Mesenchymal stem cell (in vitro differentiated cells and primary cell): ENCODE results near the gene SRPK2.
A peak's percentile ranks its signal among the peaks of the same experiment; 100 is the strongest.

Source experiments
- DNase-seq: peaks from one replicate; pipeline ENCODE4 v3.0.0-alpha.2; 2013
- H2AFZ ChIP-seq: one replicate; pipeline ENCODE4 v1.6.1; 2013; ENCODE audit warnings: low read depth, mild to moderate bottlenecking, control low read depth, inconsistent platforms, low read length, moderate library complexity
- H2AK5ac ChIP-seq: 2 replicates; pipeline ENCODE4 v1.6.1; 2013; ENCODE audit warnings: low read length, moderate library complexity, mild to moderate bottlenecking, inconsistent platforms; ENCODE audit not compliant: severe bottlenecking
- H2BK120ac ChIP-seq: one replicate; pipeline ENCODE4 v1.6.1; 2013; ENCODE audit warnings: low read depth, mild to moderate bottlenecking, inconsistent platforms, low read length, moderate library complexity
- H2BK12ac ChIP-seq, 2 experiments: one replicate each; pipeline ENCODE4 v1.6.1; 2013; ENCODE audit warnings: inconsistent platforms in 2 of 2, low read length in 2 of 2, mild to moderate bottlenecking in 2 of 2, moderate library complexity in 2 of 2, control low read depth in 1 of 2
- H2BK15ac ChIP-seq: one replicate; pipeline ENCODE4 v1.6.1; 2013; ENCODE audit warnings: mild to moderate bottlenecking, low read depth, inconsistent platforms; ENCODE audit not compliant: poor library complexity, severe bottlenecking
- H2BK5ac ChIP-seq: 2 replicates; pipeline ENCODE4 v1.6.1; 2013; ENCODE audit warnings: low read depth, mild to moderate bottlenecking, low read length, control low read depth, inconsistent platforms; ENCODE audit not compliant: poor library complexity, severe bottlenecking
- H3K14ac ChIP-seq, 2 experiments: one replicate each; pipeline ENCODE4 v1.6.1; 2013; ENCODE audit warnings: inconsistent platforms in 2 of 2, low read length in 2 of 2, control low read depth in 1 of 2, mild to moderate bottlenecking in 1 of 2, moderate library complexity in 1 of 2
- H3K18ac ChIP-seq, 2 experiments: one replicate each; pipeline ENCODE4 v1.6.1; 2013; ENCODE audit warnings: inconsistent platforms in 2 of 2, low read length in 2 of 2, control low read depth in 1 of 2, low read depth in 1 of 2, mild to moderate bottlenecking in 1 of 2
- H3K23ac ChIP-seq, 2 experiments: one replicate each; pipeline ENCODE4 v1.6.1; 2013; ENCODE audit warnings: inconsistent platforms in 2 of 2, low read length in 2 of 2, mild to moderate bottlenecking in 2 of 2, moderate library complexity in 2 of 2, control low read depth in 1 of 2
- H3K27ac ChIP-seq: 2 replicates; pipeline ENCODE4 v1.5.1; 2013; ENCODE audit warnings: mild to moderate bottlenecking, moderate library complexity, low read length, control low read depth, inconsistent platforms; ENCODE audit not compliant: poor library complexity, severe bottlenecking
- H3K27me3 ChIP-seq, 2 experiments: 2 replicates each; pipeline versions ENCODE4 v1.6.1 to v1.7.0; 2013; ENCODE audit warnings: low read length in 2 of 2, mild to moderate bottlenecking in 2 of 2, moderate library complexity in 2 of 2, control low read depth in 1 of 2, inconsistent platforms in 1 of 2; ENCODE audit not compliant: control insufficient read depth in 1 of 2, insufficient read depth in 1 of 2
- H3K36me3 ChIP-seq, 2 experiments: 2 replicates each; pipeline versions ENCODE4 v1.6.1 to v1.7.0; 2013; ENCODE audit warnings: low read length in 2 of 2, control low read depth in 1 of 2, inconsistent platforms in 1 of 2, low read depth in 1 of 2, mild to moderate bottlenecking in 1 of 2; ENCODE audit not compliant: insufficient read depth in 2 of 2, control insufficient read depth in 1 of 2
- H3K4ac ChIP-seq, 2 experiments: one replicate each; pipeline ENCODE4 v1.6.1; 2013; ENCODE audit warnings: inconsistent platforms in 2 of 2, low read length in 2 of 2, mild to moderate bottlenecking in 2 of 2, moderate library complexity in 2 of 2, control low read depth in 1 of 2, low read depth in 1 of 2
- H3K4me1 ChIP-seq: 2 replicates; pipeline ENCODE4 v1.6.1; 2013; ENCODE audit warnings: low read depth, low read length, control low read depth; ENCODE audit not compliant: control insufficient read depth, insufficient read depth
- H3K4me2 ChIP-seq: 2 replicates; pipeline ENCODE4 v1.6.1; 2013; ENCODE audit warnings: low read length, mild to moderate bottlenecking, inconsistent platforms; ENCODE audit not compliant: poor library complexity, severe bottlenecking
- H3K4me3 ChIP-seq, 2 experiments: 2 replicates each; pipeline versions ENCODE4 v1.5.1 to v1.7.0; 2013; ENCODE audit warnings: low read length in 2 of 2, mild to moderate bottlenecking in 2 of 2, control low read depth in 1 of 2, low read depth in 1 of 2; ENCODE audit not compliant: insufficient read depth in 1 of 2
- H3K79me1 ChIP-seq: replicated peaks from 2 replicates; pipeline ENCODE4 v1.6.1; 2013; ENCODE audit warnings: mild to moderate bottlenecking, control low read depth, low read length, inconsistent platforms; ENCODE audit not compliant: poor library complexity, severe bottlenecking
- H3K9ac ChIP-seq: 2 replicates; pipeline ENCODE4 v1.7.0; 2013; ENCODE audit warnings: mild to moderate bottlenecking, low read length, moderate library complexity
- H3K9me3 ChIP-seq: 2 replicates; pipeline ENCODE4 v1.7.0; 2013; ENCODE audit warnings: mild to moderate bottlenecking, low read length; ENCODE audit not compliant: control insufficient read depth
- H4K8ac ChIP-seq: one replicate; pipeline ENCODE4 v1.6.1; 2013; ENCODE audit warnings: inconsistent platforms, mild to moderate bottlenecking, low read length, moderate library complexity
- H4K91ac ChIP-seq: one replicate; pipeline ENCODE4 v1.6.1; 2013; ENCODE audit warnings: mild to moderate bottlenecking, low read length, inconsistent platforms
- WGBS: methylation state at CpG from one replicate; pipeline ENCODE4 v1.1.7; 2013; ENCODE audit warnings: mixed read lengths; 5-methylcytosine and 5-hydroxymethylcytosine counted together

Gene SRPK2

DNA sequence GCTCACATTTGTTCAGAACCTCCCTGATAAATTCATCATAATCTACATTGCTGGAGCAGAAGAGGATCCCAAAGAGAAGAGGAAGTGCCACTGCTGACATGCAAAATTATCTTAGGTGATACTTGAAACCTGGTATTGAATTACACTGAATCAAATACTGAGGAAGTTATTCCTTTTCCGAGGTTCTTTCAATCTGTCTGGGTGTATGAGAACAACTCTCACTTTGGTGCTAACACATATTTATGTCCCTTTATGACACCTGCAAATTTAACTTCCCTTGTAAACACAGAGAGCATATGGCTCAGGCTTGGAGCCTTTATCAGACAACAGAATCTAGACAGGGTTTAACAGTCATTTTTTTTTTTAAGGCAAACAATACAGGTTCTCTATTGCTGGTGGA is 131.4 kb downstream of the SRPK2 start:
- Histone ChIP-seq H3K14ac (no peak overlapping the region), H4K8ac (no peak overlapping the region), H3K36me3 (no peaks in the 10 kb centered on the region), H2AK5ac (no peak overlapping the region), H3K4ac (no peak overlapping the region), H2BK5ac (no peak overlapping the region), H3K4me2 (no peak overlapping the region), H4K91ac (no peak overlapping the region), H3K23ac (no peak overlapping the region), H3K27ac (no peak overlapping the region), H3K4me1 (peaks cover 3% of the 10 kb centered on the region), H2BK15ac (no peak overlapping the region), H3K9me3 (no peaks in the 10 kb centered on the region), H2BK120ac (no peak overlapping the region), H3K4me3 (no peak overlapping the region), H2BK12ac (no peak overlapping the region), H3K79me1 (peaks cover 11% of the 10 kb centered on the region), H3K18ac (no peak overlapping the region), H3K27me3 (no peaks in the 10 kb centered on the region), H3K9ac (no peak overlapping the region), H2AFZ (no peak overlapping the region)
- WGBS: no CpG with 5 or more reads among the region's 1 CpG
- no peak for DNase-seq

DNA sequence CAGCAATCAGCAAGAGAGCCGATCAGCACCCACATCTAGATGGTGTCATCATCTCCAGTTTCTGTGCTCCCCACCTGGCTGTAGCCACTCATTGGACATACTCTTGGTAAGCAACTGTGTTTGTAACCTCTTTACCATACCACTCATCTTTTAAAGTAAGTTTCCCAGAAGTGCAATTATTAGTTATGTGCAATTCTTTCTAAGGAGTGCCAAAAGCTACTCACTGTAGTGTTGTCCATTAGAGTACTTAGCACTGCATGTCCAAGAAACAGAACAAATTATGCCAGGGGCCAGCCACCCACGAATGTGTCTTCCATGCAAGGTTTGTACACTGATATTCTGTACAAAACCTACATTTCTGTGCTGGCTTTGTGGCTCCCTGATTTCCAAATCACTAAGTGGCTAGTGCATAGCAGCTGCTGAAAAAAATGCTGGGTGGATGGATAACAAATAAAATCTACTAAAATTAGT is 131.9 kb downstream of the SRPK2 start:
- Histone ChIP-seq H3K9ac (no peak overlapping the region), H2AFZ (no peak overlapping the region), H2BK120ac (no peak overlapping the region)

DNA sequence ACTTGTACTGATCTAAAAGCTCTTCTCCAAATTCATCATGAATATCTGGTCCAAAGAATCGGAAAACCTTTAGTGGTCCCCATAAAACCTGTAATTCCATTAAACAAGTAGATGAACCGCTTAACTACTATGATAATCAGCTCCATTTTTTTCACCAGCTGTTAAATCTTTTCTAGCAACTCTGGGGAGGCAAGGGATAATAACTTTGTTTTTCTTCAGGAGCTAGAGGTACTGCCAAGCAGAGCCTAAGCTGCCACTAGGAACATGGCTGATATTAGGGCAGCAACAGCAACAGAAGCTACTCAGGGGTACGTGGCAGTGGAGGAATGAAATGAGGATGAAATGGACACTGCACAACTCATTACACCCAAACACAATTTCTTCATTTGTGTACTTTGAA is 138.0 kb downstream of the SRPK2 start:
- WGBS: 100% methylated on average over 1 of the region's 3 CpGs
- no peak overlapping the region for H3K14ac ChIP-seq
- H3K4me1 ChIP-seq: peaks cover 3% of the 10 kb centered on the region
- H2BK15ac ChIP-seq: no peak overlapping the region
- no peak overlapping the region for H2AFZ ChIP-seq
- no peak overlapping the region for H4K8ac ChIP-seq
- no peak overlapping the region for H2BK120ac ChIP-seq
- no peak overlapping the region for H2AK5ac ChIP-seq
- H3K27ac ChIP-seq: no peak overlapping the region
- no peak overlapping the region for H3K4me2 ChIP-seq
- H3K23ac ChIP-seq: no peak overlapping the region
- no peak overlapping the region for H3K18ac ChIP-seq
- no peak overlapping the region for H3K4me3 ChIP-seq
- H2BK12ac ChIP-seq: no peak overlapping the region
- H3K9me3 ChIP-seq: no peaks in the 10 kb centered on the region
- H3K36me3 ChIP-seq: no peaks in the 10 kb centered on the region
- DNase-seq: no peak
- H4K91ac ChIP-seq: no peak overlapping the region
- H2BK5ac ChIP-seq: no peak overlapping the region
- peaks cover 26% of the 10 kb centered on the region for H3K79me1 ChIP-seq
- H3K9ac ChIP-seq: no peak overlapping the region
- no peaks in the 10 kb centered on the region for H3K27me3 ChIP-seq
- no peak overlapping the region for H3K4ac ChIP-seq

More for the DNA sequence above, 131.9 kb downstream of the SRPK2 start:
- no peak overlapping the region for H3K18ac ChIP-seq
- H2BK5ac ChIP-seq: no peak overlapping the region
- H3K23ac ChIP-seq: no peak overlapping the region
- H2BK12ac ChIP-seq: no peak overlapping the region
- H4K8ac ChIP-seq: no peak overlapping the region
- H4K91ac ChIP-seq: no peak overlapping the region
- peaks cover 3% of the 10 kb centered on the region for H3K4me1 ChIP-seq
- no peak overlapping the region for H3K4me2 ChIP-seq
- H3K14ac ChIP-seq: no peak overlapping the region
- no peak overlapping the region for H2AK5ac ChIP-seq
- H3K9me3 ChIP-seq: no peaks in the 10 kb centered on the region
- no peaks in the 10 kb centered on the region for H3K27me3 ChIP-seq
- H3K27ac ChIP-seq: peak overlapping the region; percentile 40
- WGBS: 87% methylated on average over 2 of the region's 2 CpGs
- peaks cover 9% of the 10 kb centered on the region for H3K79me1 ChIP-seq
- H3K4me3 ChIP-seq: no peak overlapping the region
- H3K4ac ChIP-seq: no peak overlapping the region
- no peaks in the 10 kb centered on the region for H3K36me3 ChIP-seq
- H2BK15ac ChIP-seq: no peak overlapping the region
- DNase-seq: no peak

DNA sequence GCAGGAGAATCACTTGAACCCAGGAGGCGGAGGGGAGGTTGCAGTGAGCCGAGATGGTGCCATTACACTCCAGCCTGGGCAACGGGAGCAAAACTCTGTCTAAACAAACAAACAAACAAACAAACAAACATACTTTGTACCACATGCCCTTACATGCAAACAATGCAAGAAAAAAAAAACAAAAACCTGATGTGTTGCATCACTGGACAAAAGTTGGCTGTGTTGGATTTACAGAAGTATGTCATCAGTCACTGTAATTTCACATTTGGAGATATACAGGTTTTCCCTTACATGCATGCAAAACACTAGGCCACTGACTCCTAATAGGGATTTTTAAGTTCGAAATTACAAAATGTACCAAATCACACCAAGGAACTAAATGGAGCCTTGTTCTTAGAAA is 138.5 kb downstream of the SRPK2 start:
- no peak overlapping the region for H2BK120ac ChIP-seq
- DNase-seq: no peak
- no peak overlapping the region for H3K27ac ChIP-seq
- no peak overlapping the region for H3K4me3 ChIP-seq
- H3K4me2 ChIP-seq: no peak overlapping the region
- H3K9ac ChIP-seq: no peak overlapping the region
- no peak overlapping the region for H2AK5ac ChIP-seq
- peaks cover 4% of the 10 kb centered on the region for H3K4me1 ChIP-seq
- no peak overlapping the region for H4K8ac ChIP-seq
- H3K14ac ChIP-seq: no peak overlapping the region
- no peak overlapping the region for H2BK5ac ChIP-seq
- no peak overlapping the region for H4K91ac ChIP-seq
- peaks cover 23% of the 10 kb centered on the region for H3K79me1 ChIP-seq
- no peak overlapping the region for H3K23ac ChIP-seq
- no peaks in the 10 kb centered on the region for H3K9me3 ChIP-seq
- no peak overlapping the region for H2BK12ac ChIP-seq
- no peak overlapping the region for H2AFZ ChIP-seq
- no peak overlapping the region for H3K4ac ChIP-seq
- no CpG with 5 or more reads among the region's 4 CpGs for WGBS
- no peaks in the 10 kb centered on the region for H3K27me3 ChIP-seq
- no peaks in the 10 kb centered on the region for H3K36me3 ChIP-seq
- no peak overlapping the region for H3K18ac ChIP-seq
- no peak overlapping the region for H2BK15ac ChIP-seq
